HEK293 (cell line): Measurements from ENCODE around the gene VAV2.

ENCODE experiments used
- SP2 ChIP-seq: fragments of 450-650 bp; formaldehyde crosslinking; IDR thresholded peaks from 2 replicates; pipeline ENCODE4 v1.5.1; 2016; ENCODE audit warnings: missing biosample characterization, missing genetic modification characterization
- ZNF133 ChIP-seq: fragments of 450-650 bp; formaldehyde crosslinking; IDR thresholded peaks from 2 replicates; pipeline ENCODE4 v1.5.1; 2016; ENCODE audit warnings: missing biosample characterization, missing genetic modification characterization
- ZNF239 ChIP-seq: fragments of 450-650 bp; formaldehyde crosslinking; IDR thresholded peaks from 2 replicates; pipeline ENCODE4 v1.5.1; 2016; ENCODE audit warnings: missing biosample characterization, missing genetic modification characterization
- ZNF324 ChIP-seq: fragments of 450-650 bp; formaldehyde crosslinking; IDR thresholded peaks from 2 replicates; pipeline ENCODE4 v1.5.1; 2016; ENCODE audit warnings: missing biosample characterization, missing genetic modification characterization
- ZNF514 ChIP-seq: fragments of 450-650 bp; formaldehyde crosslinking; IDR thresholded peaks from 2 replicates; pipeline ENCODE4 v1.5.1; 2016; ENCODE audit warnings: missing biosample characterization, missing genetic modification characterization
- ZNF549 ChIP-seq: fragments of 450-650 bp; IDR thresholded peaks from 2 replicates; pipeline ENCODE4 v1.5.1; 2018; ENCODE audit warnings: missing biosample characterization, missing genetic modification characterization, mild to moderate bottlenecking, inconsistent platforms, moderate library complexity
- ZNF654 ChIP-seq: fragments of 450-650 bp; formaldehyde crosslinking; IDR thresholded peaks from 2 replicates; pipeline ENCODE4 v1.5.1; 2016; ENCODE audit warnings: low read depth, missing biosample characterization, missing genetic modification characterization
- ZNF677 ChIP-seq: fragments of 450-650 bp; IDR thresholded peaks from 2 replicates; pipeline ENCODE4 v1.5.0; 2018; ENCODE audit warnings: missing biosample characterization, mild to moderate bottlenecking, missing genetic modification characterization, moderate library complexity
- ZNF777 ChIP-seq: fragments of 450-650 bp; formaldehyde crosslinking; IDR thresholded peaks from 2 replicates; pipeline ENCODE4 v1.5.1; 2017; ENCODE audit warnings: missing biosample characterization, missing genetic modification characterization, borderline replicate concordance
- TF ChIP-seq, protein P1 (sequence below): fragments of 450-650 bp; formaldehyde crosslinking; IDR thresholded peaks from 2 replicates; pipeline ENCODE4 v1.5.1; 2016; ENCODE audit warnings: missing biosample characterization, missing genetic modification characterization
- TF ChIP-seq, protein P2 (sequence below): fragments of 450-650 bp; formaldehyde crosslinking; IDR thresholded peaks from 2 replicates; pipeline ENCODE4 v1.5.1; 2016; ENCODE audit warnings: missing biosample characterization, missing genetic modification characterization

DNA sequence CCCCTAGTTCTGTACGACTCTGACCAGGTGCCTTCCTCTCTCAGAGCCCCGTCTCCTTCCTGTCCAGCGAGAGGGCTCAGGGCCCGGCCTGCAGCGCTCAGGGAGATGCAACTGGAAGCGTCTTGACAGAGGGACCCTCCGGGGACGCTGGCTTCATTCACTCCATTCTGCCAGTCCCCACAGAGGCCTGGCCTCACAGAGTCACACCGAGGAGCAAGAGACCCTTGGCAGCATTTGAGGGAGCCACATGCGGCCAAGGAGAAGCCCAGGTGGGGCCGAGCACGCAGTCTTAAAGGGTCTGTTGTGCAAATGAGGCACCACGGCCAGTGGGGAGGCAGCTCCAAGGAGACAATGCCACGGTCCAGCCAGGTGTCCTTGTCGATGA is 167.3 kb downstream of the VAV2 start:
- TF ChIP-seq, protein P1, sequence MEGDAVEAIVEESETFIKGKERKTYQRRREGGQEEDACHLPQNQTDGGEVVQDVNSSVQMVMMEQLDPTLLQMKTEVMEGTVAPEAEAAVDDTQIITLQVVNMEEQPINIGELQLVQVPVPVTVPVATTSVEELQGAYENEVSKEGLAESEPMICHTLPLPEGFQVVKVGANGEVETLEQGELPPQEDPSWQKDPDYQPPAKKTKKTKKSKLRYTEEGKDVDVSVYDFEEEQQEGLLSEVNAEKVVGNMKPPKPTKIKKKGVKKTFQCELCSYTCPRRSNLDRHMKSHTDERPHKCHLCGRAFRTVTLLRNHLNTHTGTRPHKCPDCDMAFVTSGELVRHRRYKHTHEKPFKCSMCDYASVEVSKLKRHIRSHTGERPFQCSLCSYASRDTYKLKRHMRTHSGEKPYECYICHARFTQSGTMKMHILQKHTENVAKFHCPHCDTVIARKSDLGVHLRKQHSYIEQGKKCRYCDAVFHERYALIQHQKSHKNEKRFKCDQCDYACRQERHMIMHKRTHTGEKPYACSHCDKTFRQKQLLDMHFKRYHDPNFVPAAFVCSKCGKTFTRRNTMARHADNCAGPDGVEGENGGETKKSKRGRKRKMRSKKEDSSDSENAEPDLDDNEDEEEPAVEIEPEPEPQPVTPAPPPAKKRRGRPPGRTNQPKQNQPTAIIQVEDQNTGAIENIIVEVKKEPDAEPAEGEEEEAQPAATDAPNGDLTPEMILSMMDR = no peak
- no peak for TF ChIP-seq ZNF514 (tag by site-specific recombination)
- TF ChIP-seq ZNF239 (tag by site-specific recombination) = no peak
- TF ChIP-seq ZNF677 = no peak
- TF ChIP-seq ZNF777 (tag by site-specific recombination) = no peak
- TF ChIP-seq, protein P2, sequence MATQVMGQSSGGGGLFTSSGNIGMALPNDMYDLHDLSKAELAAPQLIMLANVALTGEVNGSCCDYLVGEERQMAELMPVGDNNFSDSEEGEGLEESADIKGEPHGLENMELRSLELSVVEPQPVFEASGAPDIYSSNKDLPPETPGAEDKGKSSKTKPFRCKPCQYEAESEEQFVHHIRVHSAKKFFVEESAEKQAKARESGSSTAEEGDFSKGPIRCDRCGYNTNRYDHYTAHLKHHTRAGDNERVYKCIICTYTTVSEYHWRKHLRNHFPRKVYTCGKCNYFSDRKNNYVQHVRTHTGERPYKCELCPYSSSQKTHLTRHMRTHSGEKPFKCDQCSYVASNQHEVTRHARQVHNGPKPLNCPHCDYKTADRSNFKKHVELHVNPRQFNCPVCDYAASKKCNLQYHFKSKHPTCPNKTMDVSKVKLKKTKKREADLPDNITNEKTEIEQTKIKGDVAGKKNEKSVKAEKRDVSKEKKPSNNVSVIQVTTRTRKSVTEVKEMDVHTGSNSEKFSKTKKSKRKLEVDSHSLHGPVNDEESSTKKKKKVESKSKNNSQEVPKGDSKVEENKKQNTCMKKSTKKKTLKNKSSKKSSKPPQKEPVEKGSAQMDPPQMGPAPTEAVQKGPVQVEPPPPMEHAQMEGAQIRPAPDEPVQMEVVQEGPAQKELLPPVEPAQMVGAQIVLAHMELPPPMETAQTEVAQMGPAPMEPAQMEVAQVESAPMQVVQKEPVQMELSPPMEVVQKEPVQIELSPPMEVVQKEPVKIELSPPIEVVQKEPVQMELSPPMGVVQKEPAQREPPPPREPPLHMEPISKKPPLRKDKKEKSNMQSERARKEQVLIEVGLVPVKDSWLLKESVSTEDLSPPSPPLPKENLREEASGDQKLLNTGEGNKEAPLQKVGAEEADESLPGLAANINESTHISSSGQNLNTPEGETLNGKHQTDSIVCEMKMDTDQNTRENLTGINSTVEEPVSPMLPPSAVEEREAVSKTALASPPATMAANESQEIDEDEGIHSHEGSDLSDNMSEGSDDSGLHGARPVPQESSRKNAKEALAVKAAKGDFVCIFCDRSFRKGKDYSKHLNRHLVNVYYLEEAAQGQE (tag by site-specific recombination) = no peak
- TF ChIP-seq ZNF324 (tag by site-specific recombination) = no peak
- TF ChIP-seq SP2 (tag by site-specific recombination) = no peak
- TF ChIP-seq ZNF133 = no peak
- no peak for TF ChIP-seq ZNF549
- no peak for TF ChIP-seq ZNF654 (tag by site-specific recombination)
